Breast epithelium (tissue), 3 donors: ENCODE measurements around the gene TAF11L8.

Experiments
- POLR2A ChIP-seq: fragments of 450-650 bp; IDR thresholded peaks from one replicate; pipeline ENCODE4 v1.6.1; 2016; ENCODE audit warnings: antibody characterized with exemption, mild to moderate bottlenecking, moderate library complexity
- POLR2AphosphoS5 ChIP-seq, 3 donors: sonication (generic); formaldehyde crosslinking; IDR thresholded peaks; one replicate each; pipeline ENCODE4 v1.6.1; 2017; ENCODE audit warnings: antibody characterized with exemption in 3 of 3
- TF ChIP-seq, protein P1 (sequence below), 3 donors: fragments of 450-650 bp; IDR thresholded peaks; one replicate each; pipeline ENCODE4 v1.5.1; 2016 to 2017; ENCODE audit warnings: antibody characterized with exemption in 3 of 3, mild to moderate bottlenecking in 3 of 3, moderate library complexity in 3 of 3

DNA sequence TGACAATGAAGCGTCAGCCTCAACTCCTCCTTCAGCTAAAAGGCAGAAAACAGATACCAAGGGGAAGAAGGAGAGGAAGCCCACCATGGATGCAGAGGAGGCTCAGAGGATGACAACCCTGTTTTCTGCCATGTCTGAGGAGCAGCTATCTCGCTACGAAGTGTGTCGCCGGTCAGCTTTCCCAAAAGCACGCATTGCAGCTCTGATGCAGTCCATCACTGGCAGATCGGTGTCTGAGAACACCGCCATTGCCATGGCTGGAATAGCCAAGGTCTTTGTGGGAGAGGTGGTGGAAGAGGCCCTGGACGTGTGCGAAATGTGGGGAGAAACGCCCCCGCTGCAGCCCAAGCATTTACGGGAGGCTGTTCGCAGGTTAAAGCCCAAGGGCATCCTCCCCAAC lies 14.2 kb upstream of the TAF11L8 start:
- TF ChIP-seq POLR2AphosphoS5 (IDR thresholded peaks at IDR 0.05) (no peak), POLR2A (no peak)
- TF ChIP-seq, protein P1, sequence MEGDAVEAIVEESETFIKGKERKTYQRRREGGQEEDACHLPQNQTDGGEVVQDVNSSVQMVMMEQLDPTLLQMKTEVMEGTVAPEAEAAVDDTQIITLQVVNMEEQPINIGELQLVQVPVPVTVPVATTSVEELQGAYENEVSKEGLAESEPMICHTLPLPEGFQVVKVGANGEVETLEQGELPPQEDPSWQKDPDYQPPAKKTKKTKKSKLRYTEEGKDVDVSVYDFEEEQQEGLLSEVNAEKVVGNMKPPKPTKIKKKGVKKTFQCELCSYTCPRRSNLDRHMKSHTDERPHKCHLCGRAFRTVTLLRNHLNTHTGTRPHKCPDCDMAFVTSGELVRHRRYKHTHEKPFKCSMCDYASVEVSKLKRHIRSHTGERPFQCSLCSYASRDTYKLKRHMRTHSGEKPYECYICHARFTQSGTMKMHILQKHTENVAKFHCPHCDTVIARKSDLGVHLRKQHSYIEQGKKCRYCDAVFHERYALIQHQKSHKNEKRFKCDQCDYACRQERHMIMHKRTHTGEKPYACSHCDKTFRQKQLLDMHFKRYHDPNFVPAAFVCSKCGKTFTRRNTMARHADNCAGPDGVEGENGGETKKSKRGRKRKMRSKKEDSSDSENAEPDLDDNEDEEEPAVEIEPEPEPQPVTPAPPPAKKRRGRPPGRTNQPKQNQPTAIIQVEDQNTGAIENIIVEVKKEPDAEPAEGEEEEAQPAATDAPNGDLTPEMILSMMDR (IDR thresholded peaks at IDR 0.05): no peak
